Mesenchymal stem cell (in vitro differentiated cells and primary cell): ENCODE measurements around the gene ARID3A.

ENCODE experiments used
- DNase-seq: peaks from one replicate; pipeline ENCODE4 v3.0.0-alpha.2; 2013
- H2AFZ ChIP-seq: one replicate; pipeline ENCODE4 v1.6.1; 2013; ENCODE audit warnings: low read depth, mild to moderate bottlenecking, control low read depth, inconsistent platforms, low read length, moderate library complexity
- H2AK5ac ChIP-seq: 2 replicates; pipeline ENCODE4 v1.6.1; 2013; ENCODE audit warnings: low read length, moderate library complexity, mild to moderate bottlenecking, inconsistent platforms; ENCODE audit not compliant: severe bottlenecking
- H2BK120ac ChIP-seq: one replicate; pipeline ENCODE4 v1.6.1; 2013; ENCODE audit warnings: low read depth, mild to moderate bottlenecking, inconsistent platforms, low read length, moderate library complexity
- H2BK12ac ChIP-seq, 2 experiments: one replicate each; pipeline ENCODE4 v1.6.1; 2013; ENCODE audit warnings: inconsistent platforms in 2 of 2, low read length in 2 of 2, mild to moderate bottlenecking in 2 of 2, moderate library complexity in 2 of 2, control low read depth in 1 of 2
- H2BK15ac ChIP-seq: one replicate; pipeline ENCODE4 v1.6.1; 2013; ENCODE audit warnings: mild to moderate bottlenecking, low read depth, inconsistent platforms; ENCODE audit not compliant: poor library complexity, severe bottlenecking
- H2BK5ac ChIP-seq: 2 replicates; pipeline ENCODE4 v1.6.1; 2013; ENCODE audit warnings: low read depth, mild to moderate bottlenecking, low read length, control low read depth, inconsistent platforms; ENCODE audit not compliant: poor library complexity, severe bottlenecking
- H3K14ac ChIP-seq, 2 experiments: one replicate each; pipeline ENCODE4 v1.6.1; 2013; ENCODE audit warnings: inconsistent platforms in 2 of 2, low read length in 2 of 2, control low read depth in 1 of 2, mild to moderate bottlenecking in 1 of 2, moderate library complexity in 1 of 2
- H3K18ac ChIP-seq, 2 experiments: one replicate each; pipeline ENCODE4 v1.6.1; 2013; ENCODE audit warnings: inconsistent platforms in 2 of 2, low read length in 2 of 2, control low read depth in 1 of 2, low read depth in 1 of 2, mild to moderate bottlenecking in 1 of 2
- H3K23ac ChIP-seq, 2 experiments: one replicate each; pipeline ENCODE4 v1.6.1; 2013; ENCODE audit warnings: inconsistent platforms in 2 of 2, low read length in 2 of 2, mild to moderate bottlenecking in 2 of 2, moderate library complexity in 2 of 2, control low read depth in 1 of 2
- H3K27ac ChIP-seq: 2 replicates; pipeline ENCODE4 v1.5.1; 2013; ENCODE audit warnings: mild to moderate bottlenecking, moderate library complexity, low read length, control low read depth, inconsistent platforms; ENCODE audit not compliant: poor library complexity, severe bottlenecking
- H3K27me3 ChIP-seq, 2 experiments: 2 replicates each; pipeline versions ENCODE4 v1.6.1 to v1.7.0; 2013; ENCODE audit warnings: low read length in 2 of 2, mild to moderate bottlenecking in 2 of 2, moderate library complexity in 2 of 2, control low read depth in 1 of 2, inconsistent platforms in 1 of 2; ENCODE audit not compliant: control insufficient read depth in 1 of 2, insufficient read depth in 1 of 2
- H3K36me3 ChIP-seq, 2 experiments: 2 replicates each; pipeline versions ENCODE4 v1.6.1 to v1.7.0; 2013; ENCODE audit warnings: low read length in 2 of 2, control low read depth in 1 of 2, inconsistent platforms in 1 of 2, low read depth in 1 of 2, mild to moderate bottlenecking in 1 of 2; ENCODE audit not compliant: insufficient read depth in 2 of 2, control insufficient read depth in 1 of 2
- H3K4ac ChIP-seq, 2 experiments: one replicate each; pipeline ENCODE4 v1.6.1; 2013; ENCODE audit warnings: inconsistent platforms in 2 of 2, low read length in 2 of 2, mild to moderate bottlenecking in 2 of 2, moderate library complexity in 2 of 2, control low read depth in 1 of 2, low read depth in 1 of 2
- H3K4me1 ChIP-seq: 2 replicates; pipeline ENCODE4 v1.6.1; 2013; ENCODE audit warnings: low read depth, low read length, control low read depth; ENCODE audit not compliant: control insufficient read depth, insufficient read depth
- H3K4me2 ChIP-seq: 2 replicates; pipeline ENCODE4 v1.6.1; 2013; ENCODE audit warnings: low read length, mild to moderate bottlenecking, inconsistent platforms; ENCODE audit not compliant: poor library complexity, severe bottlenecking
- H3K4me3 ChIP-seq, 2 experiments: 2 replicates each; pipeline versions ENCODE4 v1.5.1 to v1.7.0; 2013; ENCODE audit warnings: low read length in 2 of 2, mild to moderate bottlenecking in 2 of 2, control low read depth in 1 of 2, low read depth in 1 of 2; ENCODE audit not compliant: insufficient read depth in 1 of 2
- H3K79me1 ChIP-seq: replicated peaks from 2 replicates; pipeline ENCODE4 v1.6.1; 2013; ENCODE audit warnings: mild to moderate bottlenecking, control low read depth, low read length, inconsistent platforms; ENCODE audit not compliant: poor library complexity, severe bottlenecking
- H3K9ac ChIP-seq: 2 replicates; pipeline ENCODE4 v1.7.0; 2013; ENCODE audit warnings: mild to moderate bottlenecking, low read length, moderate library complexity
- H3K9me3 ChIP-seq: 2 replicates; pipeline ENCODE4 v1.7.0; 2013; ENCODE audit warnings: mild to moderate bottlenecking, low read length; ENCODE audit not compliant: control insufficient read depth
- H4K8ac ChIP-seq: one replicate; pipeline ENCODE4 v1.6.1; 2013; ENCODE audit warnings: inconsistent platforms, mild to moderate bottlenecking, low read length, moderate library complexity
- H4K91ac ChIP-seq: one replicate; pipeline ENCODE4 v1.6.1; 2013; ENCODE audit warnings: mild to moderate bottlenecking, low read length, inconsistent platforms
- WGBS: methylation state at CpG from one replicate; pipeline ENCODE4 v1.1.7; 2013; ENCODE audit warnings: mixed read lengths; 5-methylcytosine and 5-hydroxymethylcytosine counted together

The ARID3A gene

DNA sequence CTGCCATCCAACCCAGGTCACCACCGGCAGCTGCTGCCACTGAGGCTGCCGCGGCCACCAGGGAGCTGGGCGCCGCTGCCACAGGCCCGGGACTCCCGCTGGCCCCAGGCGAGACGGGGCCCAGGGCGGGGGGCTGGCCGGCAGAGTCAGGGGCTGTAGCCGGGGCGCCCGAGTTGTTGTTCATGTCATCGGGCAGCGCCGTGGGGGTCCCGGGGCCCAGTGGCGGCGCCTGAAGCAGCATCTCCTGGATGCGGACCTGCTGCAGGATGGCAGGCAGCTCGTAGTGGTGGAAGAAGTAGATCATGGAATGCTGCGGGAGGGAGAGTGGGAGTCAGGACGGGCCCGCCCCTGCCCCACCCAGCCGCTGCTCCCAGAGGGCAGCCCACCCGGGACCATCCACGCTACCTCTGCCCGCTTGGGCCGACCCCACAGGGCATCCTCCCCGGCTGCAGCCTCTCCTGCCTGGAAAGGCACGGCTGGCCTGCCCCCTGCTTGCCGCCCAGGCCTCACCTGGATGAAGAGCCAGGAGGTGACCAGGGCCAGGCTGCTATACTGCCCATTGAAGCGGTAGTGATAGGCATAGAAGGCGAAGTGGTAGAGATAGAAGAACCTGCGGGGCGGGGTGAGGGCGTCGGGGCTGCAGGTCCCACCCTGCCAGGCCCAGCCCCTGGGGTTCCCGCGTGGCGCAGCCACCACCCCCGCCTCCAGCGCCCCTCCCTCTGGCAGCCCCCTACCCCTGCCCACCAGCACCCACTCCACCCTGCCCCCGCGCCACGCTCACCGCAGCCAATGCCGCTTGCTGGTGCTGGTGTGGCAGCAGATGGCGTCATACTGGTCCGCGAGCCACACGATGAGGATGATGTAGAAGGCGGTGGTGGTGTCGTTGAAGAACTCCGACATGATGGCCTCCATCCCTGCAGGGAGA lies 85.0 kb downstream of the ARID3A start:
- no peak overlapping the region for H2AFZ ChIP-seq
- no peak overlapping the region for H2BK15ac ChIP-seq
- H2BK12ac ChIP-seq: no peak overlapping the region
- no peak overlapping the region for H3K4ac ChIP-seq
- no peak overlapping the region for H3K18ac ChIP-seq
- H3K9ac ChIP-seq: no peak overlapping the region
- H3K36me3 ChIP-seq: peaks cover 28 to 93% of the 10 kb centered on the region in 2 experiments
- no peaks in the 10 kb centered on the region for H3K27me3 ChIP-seq
- H4K8ac ChIP-seq: no peak overlapping the region
- H3K27ac ChIP-seq: no peak overlapping the region
- no peak overlapping the region for H2BK5ac ChIP-seq
- no peak overlapping the region for H4K91ac ChIP-seq
- H3K9me3 ChIP-seq: no peaks in the 10 kb centered on the region
- DNase-seq: no peak
- H3K14ac ChIP-seq: no peak overlapping the region
- 95% methylated on average over 55 of the region's 56 CpGs for WGBS
- peaks cover 23% of the 10 kb centered on the region for H3K79me1 ChIP-seq
- H2AK5ac ChIP-seq: no peak overlapping the region
- no peak overlapping the region for H3K4me2 ChIP-seq
- no peak overlapping the region for H2BK120ac ChIP-seq
- H3K4me1 ChIP-seq: peaks cover 19% of the 10 kb centered on the region
- H3K4me3 ChIP-seq: no peak overlapping the region
- no peak overlapping the region for H3K23ac ChIP-seq

DNA sequence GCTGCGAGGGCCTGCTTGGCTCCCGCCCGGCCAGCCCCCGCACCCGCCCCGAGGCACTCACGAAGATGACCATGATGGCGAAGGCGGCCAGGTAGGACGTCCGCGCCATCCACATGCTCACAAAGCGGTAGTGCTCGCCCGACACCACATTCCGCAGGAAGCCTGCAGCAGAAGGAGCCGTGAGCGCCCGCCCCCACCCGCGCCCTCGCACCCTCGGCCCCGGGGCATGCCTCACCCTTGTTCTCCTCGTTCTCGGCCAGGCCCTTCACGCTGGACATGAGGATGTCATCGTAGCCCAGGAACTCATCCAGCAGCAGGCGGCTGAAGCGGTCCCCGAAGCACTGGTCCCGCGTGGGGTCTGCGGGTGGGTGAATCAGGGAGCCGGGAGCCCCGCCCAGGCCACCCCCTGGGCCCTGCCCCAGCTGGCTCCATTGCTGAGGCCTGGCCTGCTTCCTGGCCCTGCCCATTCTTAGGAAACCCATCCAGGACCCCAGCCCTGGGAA lies 86.0 kb downstream of the ARID3A start:
- H3K9ac ChIP-seq: no peak overlapping the region
- no peak for DNase-seq
- peaks cover 28 to 93% of the 10 kb centered on the region in 2 experiments for H3K36me3 ChIP-seq
- H3K79me1 ChIP-seq: peaks cover 23% of the 10 kb centered on the region
- no peaks in the 10 kb centered on the region for H3K27me3 ChIP-seq
- no peak overlapping the region for H3K4ac ChIP-seq
- WGBS: 94% methylated on average over 36 of the region's 36 CpGs
- no peak overlapping the region for H4K91ac ChIP-seq
- no peak overlapping the region for H2AFZ ChIP-seq
- H2BK120ac ChIP-seq: no peak overlapping the region
- no peak overlapping the region for H3K14ac ChIP-seq
- no peaks in the 10 kb centered on the region for H3K9me3 ChIP-seq
- no peak overlapping the region for H2BK12ac ChIP-seq
- no peak overlapping the region for H3K4me2 ChIP-seq
- no peak overlapping the region for H3K18ac ChIP-seq
- H3K4me1 ChIP-seq: peaks cover 28% of the 10 kb centered on the region
- no peak overlapping the region for H2BK15ac ChIP-seq
- no peak overlapping the region for H3K23ac ChIP-seq
- no peak overlapping the region for H2AK5ac ChIP-seq
- no peak overlapping the region for H3K4me3 ChIP-seq
- H4K8ac ChIP-seq: no peak overlapping the region
- no peak overlapping the region for H2BK5ac ChIP-seq
- H3K27ac ChIP-seq: no peak overlapping the region

DNA sequence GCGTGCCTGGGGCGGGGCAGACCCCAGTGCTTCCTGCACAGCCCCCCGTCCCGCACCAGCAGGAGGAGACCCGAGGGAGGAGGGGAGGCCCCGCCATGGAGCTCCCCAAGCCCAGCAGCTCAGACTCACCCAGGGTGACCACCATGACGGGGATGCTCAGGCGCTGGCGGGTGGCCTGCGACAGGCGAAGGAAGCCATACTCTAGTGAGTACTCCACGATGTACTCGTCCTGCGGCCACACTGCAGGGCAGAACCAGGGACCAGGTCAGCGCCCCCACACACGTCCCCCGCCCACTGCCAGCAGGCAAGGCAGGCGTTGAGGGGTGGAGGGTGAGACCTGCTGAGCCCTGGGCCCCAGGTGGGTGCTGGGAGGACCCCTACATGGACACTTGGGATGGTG lies 86.5 kb downstream of the ARID3A start:
- peaks cover 23% of the 10 kb centered on the region for H3K79me1 ChIP-seq
- no peak overlapping the region for H4K91ac ChIP-seq
- H4K8ac ChIP-seq: no peak overlapping the region
- peaks cover 31% of the 10 kb centered on the region for H3K4me1 ChIP-seq
- H3K4ac ChIP-seq: no peak overlapping the region
- H2AFZ ChIP-seq: no peak overlapping the region
- no peaks in the 10 kb centered on the region for H3K9me3 ChIP-seq
- no peak for DNase-seq
- no peak overlapping the region for H2BK12ac ChIP-seq
- no peak overlapping the region for H3K18ac ChIP-seq
- no peaks in the 10 kb centered on the region for H3K27me3 ChIP-seq
- no peak overlapping the region for H3K9ac ChIP-seq
- no peak overlapping the region for H2AK5ac ChIP-seq
- no peak overlapping the region for H3K4me2 ChIP-seq
- H3K14ac ChIP-seq: no peak overlapping the region
- no peak overlapping the region for H3K4me3 ChIP-seq
- H3K27ac ChIP-seq: no peak overlapping the region
- H2BK5ac ChIP-seq: no peak overlapping the region
- 97% methylated on average over 18 of the region's 18 CpGs for WGBS
- no peak overlapping the region for H2BK15ac ChIP-seq
- peaks cover 28 to 90% of the 10 kb centered on the region in 2 experiments for H3K36me3 ChIP-seq
- H2BK120ac ChIP-seq: no peak overlapping the region
- no peak overlapping the region for H3K23ac ChIP-seq

DNA sequence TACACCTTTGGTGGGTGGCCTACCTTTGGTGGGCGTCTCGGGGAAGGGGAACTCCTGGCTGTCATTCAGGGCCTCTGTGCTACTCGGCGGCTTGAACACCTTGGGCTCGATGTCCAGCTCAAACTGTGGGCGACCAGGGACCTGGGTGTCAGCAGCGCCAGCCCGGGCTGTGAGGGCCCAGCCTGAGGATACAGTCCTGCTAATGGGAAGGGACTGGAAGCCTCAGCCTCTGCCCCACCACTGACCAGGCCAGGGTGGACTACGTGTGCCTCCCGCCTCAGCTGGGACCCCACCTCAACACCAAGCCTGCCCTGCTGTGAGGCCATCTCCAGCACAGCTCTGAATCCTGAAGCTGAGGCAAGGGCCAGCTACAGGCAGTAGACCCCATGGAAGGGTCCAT lies 87.4 kb downstream of the ARID3A start:
- no peak overlapping the region for H2BK5ac ChIP-seq
- no peak overlapping the region for H3K14ac ChIP-seq
- no peak overlapping the region for H2BK120ac ChIP-seq
- H4K8ac ChIP-seq: no peak overlapping the region
- DNase-seq: no peak
- no peak overlapping the region for H2BK12ac ChIP-seq
- 100% methylated on average over 10 of the region's 10 CpGs for WGBS
- no peak overlapping the region for H2AK5ac ChIP-seq
- H3K9ac ChIP-seq: no peak overlapping the region
- no peak overlapping the region for H2AFZ ChIP-seq
- H3K27ac ChIP-seq: no peak overlapping the region
- H3K18ac ChIP-seq: no peak overlapping the region
- H3K9me3 ChIP-seq: no peaks in the 10 kb centered on the region
- peaks cover 23% of the 10 kb centered on the region for H3K79me1 ChIP-seq
- no peak overlapping the region for H3K4me2 ChIP-seq
- H2BK15ac ChIP-seq: no peak overlapping the region
- no peak overlapping the region for H3K23ac ChIP-seq
- peaks cover 40% of the 10 kb centered on the region for H3K4me1 ChIP-seq
- peak overlapping the region; percentile 47 for H4K91ac ChIP-seq
- peaks cover 28 to 90% of the 10 kb centered on the region in 2 experiments for H3K36me3 ChIP-seq
- H3K4ac ChIP-seq: no peak overlapping the region
- H3K4me3 ChIP-seq: peak overlapping the region in 1 of 2 experiments; percentile 7
- H3K27me3 ChIP-seq: no peaks in the 10 kb centered on the region
